HCT116 (cell line): ENCODE data around the gene LRRK1. TPM values are rescaled to one million over a fixed set of nuclear protein-coding genes. Genes with fewer than 3 reads are reported as not detected.

Source experiments
- ATAC-seq: fragments of 200-7000 bp; cut with Tn5 transposase; 2 replicates; pipeline ENCODE4 v1.9.1; 2020; ENCODE audit warnings: mild to moderate bottlenecking, moderate library complexity
- BruUV-seq: library from RNA; stranded (reverse); fragments of 400-500 nt; replicated peaks from 2 replicates; lab custom pipeline; 2021; lab: Mats Ljungman, UMichigan
- CTCF ChIA-PET: fragments of 300-600 bp; sonication (Branson Sonifier 250); formaldehyde crosslinking; loops from one replicate; lab custom pipeline; 2021; ENCODE audit warnings: antibody characterized with exemption; lab: Charles Lee
- POLR2A ChIA-PET: fragments of 300-600, 350-600 bp; sonication (Branson Sonifier 250); formaldehyde crosslinking; loops from one replicate; lab custom pipeline; 2021; ENCODE audit warnings: antibody characterized with exemption; lab: Charles Lee
- RAD21 ChIA-PET, 2 experiments: fragments of 300-600 bp; sonication (Branson Sonifier 250); formaldehyde crosslinking; loops; one replicate each; lab custom pipeline; 2023; ENCODE audit warnings: low total read pairs in 2 of 2; ENCODE audit not compliant: uncharacterized antibody in 2 of 2, unreplicated experiment in 2 of 2, low non-redundant PET in 1 of 2; lab: Charles Lee
- DNase-seq: peaks from one replicate; pipeline ENCODE4 v3.0.0-alpha.2; 2010; ENCODE audit warnings: low read depth, low spot score
- H2AFZ ChIP-seq: fragments of 200-600 bp; shearing (Covaris generic), sonication (generic); 2 replicates; pipeline ENCODE4 v1.6.1; 2017; ENCODE audit warnings: low read depth, mixed run types, mixed read lengths, antibody characterized with exemption, low read length; ENCODE audit not compliant: poor library complexity, severe bottlenecking
- H3K27ac ChIP-seq: 2 replicates; pipeline ENCODE4 v1.5.1; 2012; ENCODE audit warnings: low read depth, low read length
- H3K27me3 ChIP-seq: fragments of 200-600 bp; sonication (generic); 2 replicates; pipeline ENCODE4 v1.6.1; 2016; ENCODE audit warnings: mixed run types, low read length, mixed read lengths; ENCODE audit not compliant: insufficient read depth
- H3K36me3 ChIP-seq, 2 experiments: fragments of 200-500 bp in 1 of 2; fragments of 200-600 bp in 1 of 2; sonication (Bioruptor generic) in 1 of 2; sonication (generic) in 1 of 2; 2 replicates each; pipeline versions ENCODE4 v1.5.1 to v1.6.1; 2014 to 2016; ENCODE audit warnings: low read length in 2 of 2, inconsistent platforms in 1 of 2, mixed read lengths in 1 of 2, mixed run types in 1 of 2; ENCODE audit not compliant: insufficient read depth in 2 of 2, control insufficient read depth in 1 of 2
- H3K4me1 ChIP-seq, 2 experiments: fragments of 200-600 bp in 1 of 2; sonication (generic) in 1 of 2; 2 replicates each; pipeline versions ENCODE4 v1.5.1 to v1.6.1; 2012 to 2017; ENCODE audit warnings: low read length in 2 of 2, inconsistent platforms in 1 of 2, mild to moderate bottlenecking in 1 of 2, mixed read lengths in 1 of 2, mixed run types in 1 of 2, moderate library complexity in 1 of 2; ENCODE audit not compliant: insufficient read depth in 2 of 2, control insufficient read depth in 1 of 2
- H3K4me2 ChIP-seq: fragments of 200-600 bp; sonication (generic); 2 replicates; pipeline ENCODE4 v1.6.1; 2017; ENCODE audit warnings: mixed run types, low read length, mixed read lengths
- H3K4me3 ChIP-seq, 2 experiments: fragments of 200-600 bp in 1 of 2; sonication (generic) in 1 of 2; replicated peaks in 1 of 2; 2 replicates each; pipeline ENCODE4 v1.5.1; 2011 to 2016; ENCODE audit warnings: low read length in 2 of 2, control low read depth in 1 of 2, low read depth in 1 of 2, mild to moderate bottlenecking in 1 of 2, mixed read lengths in 1 of 2, mixed run types in 1 of 2
- H3K79me2 ChIP-seq: fragments of 200-600 bp; sonication (generic); 2 replicates; pipeline ENCODE4 v1.6.1; 2017; ENCODE audit warnings: mild to moderate bottlenecking, mixed run types, low read length, moderate library complexity, mixed read lengths; ENCODE audit not compliant: insufficient read depth
- H3K9ac ChIP-seq: fragments of 200-600 bp; sonication (generic); 2 replicates; pipeline ENCODE4 v1.6.1; 2016; ENCODE audit warnings: low read length, mixed read lengths
- H3K9me2 ChIP-seq: fragments of 200-600 bp; sonication (generic), shearing (Covaris generic); 2 replicates; pipeline ENCODE4 v1.6.1; 2017; ENCODE audit warnings: mixed run types, mild to moderate bottlenecking, moderate library complexity; ENCODE audit not compliant: insufficient read depth
- H3K9me3 ChIP-seq, 2 experiments: fragments of 200-500 bp in 1 of 2; fragments of 200-600 bp in 1 of 2; sonication (Bioruptor generic) in 1 of 2; sonication (generic) in 1 of 2; 2 replicates each; pipeline ENCODE4 v1.6.1; 2014 to 2017; ENCODE audit warnings: low read length in 2 of 2, mixed read lengths in 2 of 2, inconsistent platforms in 1 of 2, low read depth in 1 of 2, mild to moderate bottlenecking in 1 of 2, mixed run types in 1 of 2, moderate library complexity in 1 of 2; ENCODE audit not compliant: control insufficient read depth in 1 of 2, insufficient read depth in 1 of 2
- H4K20me1 ChIP-seq: fragments of 200-600 bp; sonication (generic), shearing (Covaris generic); 2 replicates; pipeline ENCODE4 v1.6.1; 2017; ENCODE audit warnings: mixed run types, mild to moderate bottlenecking, moderate library complexity; ENCODE audit not compliant: insufficient read depth
- ATF3 ChIP-seq: IDR thresholded peaks from 2 replicates; pipeline ENCODE4 v1.6.1; 2012
- CEBPB ChIP-seq: IDR thresholded peaks from 2 replicates; pipeline ENCODE4 v1.6.1; 2012; ENCODE audit warnings: low read depth
- CTCF ChIP-seq, 3 experiments: fragments of 200-600 bp in 1 of 3; sonication (generic) in 1 of 3; IDR thresholded peaks in 2 of 3; conservative IDR thresholded peaks in 1 of 3; 2 replicates each; pipeline ENCODE4 v1.5.1; 2012 to 2017; ENCODE audit warnings: low read depth in 2 of 3, low read length in 2 of 3, antibody characterized with exemption in 1 of 3, borderline replicate concordance in 1 of 3, control low read depth in 1 of 3, mild to moderate bottlenecking in 1 of 3, mixed read lengths in 1 of 3, mixed run types in 1 of 3, moderate library complexity in 1 of 3; ENCODE audit not compliant: insufficient read depth in 1 of 3
- EGR1 ChIP-seq: IDR thresholded peaks from 2 replicates; pipeline ENCODE4 v1.6.1; 2012; ENCODE audit warnings: low read depth
- JUND ChIP-seq: IDR thresholded peaks from 2 replicates; pipeline ENCODE4 v1.6.1; 2012
- POLR2AphosphoS5 ChIP-seq: IDR thresholded peaks from 2 replicates; pipeline ENCODE4 v1.6.1; 2011; ENCODE audit warnings: mild to moderate bottlenecking, low read depth, low read length, moderate library complexity
- RAD21 ChIP-seq: IDR thresholded peaks from 2 replicates; pipeline ENCODE4 v1.6.1; 2012; ENCODE audit warnings: low read depth, mild to moderate bottlenecking
- REST ChIP-seq: IDR thresholded peaks from 2 replicates; pipeline ENCODE4 v1.6.1; 2012; ENCODE audit warnings: low read depth
- SIN3A ChIP-seq: IDR thresholded peaks from 2 replicates; pipeline ENCODE4 v1.6.1; 2012; ENCODE audit warnings: low read depth
- SP1 ChIP-seq: IDR thresholded peaks from 2 replicates; pipeline ENCODE4 v1.6.1; 2012; ENCODE audit warnings: low read depth
- SRF ChIP-seq: IDR thresholded peaks from 2 replicates; pipeline ENCODE4 v1.6.1; 2012; ENCODE audit warnings: low read depth
- TCF7L2 ChIP-seq: IDR thresholded peaks from 2 replicates; pipeline ENCODE4 v1.7.0; 2011; ENCODE audit warnings: borderline replicate concordance, inconsistent platforms; ENCODE audit not compliant: insufficient read depth, insufficient read length; ENCODE audit errors: extremely low read depth
- YY1 ChIP-seq: IDR thresholded peaks from 2 replicates; pipeline ENCODE4 v1.6.1; 2011; ENCODE audit warnings: low read length, low read depth, moderate library complexity, mild to moderate bottlenecking; ENCODE audit not compliant: insufficient replicate concordance; ENCODE audit errors: extremely low read depth
- ZBTB33 ChIP-seq: IDR thresholded peaks from 2 replicates; pipeline ENCODE4 v1.6.1; 2011; ENCODE audit warnings: mild to moderate bottlenecking, low read length, moderate library complexity; ENCODE audit not compliant: insufficient replicate concordance; ENCODE audit errors: extremely low read depth
- ZFX ChIP-seq: fragments of 450-650 bp; IDR thresholded peaks from 2 replicates; pipeline ENCODE4 v1.6.1; 2017
- ZNF274 ChIP-seq: fragments of 200-500 bp; sonication (Bioruptor generic); IDR thresholded peaks from 2 replicates; pipeline ENCODE4 v1.6.1; 2014; ENCODE audit warnings: mild to moderate bottlenecking, low read depth, low read length, inconsistent platforms
- intact Hi-C: fragments of 100-400 bp; cut with micrococcal nuclease; formaldehyde crosslinking; loops from 2 replicates; pipeline ENCODE4 v1.10.0; 2022
- total RNA-seq: library from RNA; stranded (reverse); gene quantifications from one replicate; pipeline ENCODE4 v1.2.1, GENCODE V29; 2021; ENCODE audit not compliant: unreplicated experiment

Gene LRRK1
- total RNA-seq, 1 experiment from 2014 or later: 21.6 TPM

GRCh38 chr15:100899601-100900000, 19.6 kb upstream of the LRRK1 start:
- Histone ChIP-seq H3K9ac (no peak overlapping the region), H3K4me2 (no peak overlapping the region), H3K27me3 (no peaks in the 10 kb centered on the region), H3K9me2 (no peaks in the 10 kb centered on the region), H3K9me3 (no peaks in the 10 kb centered on the region), H3K27ac (no peak overlapping the region), H3K4me1 (no peaks in the 10 kb centered on the region), H2AFZ (no peak overlapping the region), H3K79me2 (peaks cover 67% of the 10 kb centered on the region; the same call in 1 of the 2 replicates), H4K20me1 (peaks cover 9% of the 10 kb centered on the region; the same call in 1 of the 2 replicates), H3K36me3 (peaks cover 33 to 94% of the 10 kb centered on the region in 2 experiments), H3K4me3 (no peak overlapping the region)
- DNase-seq (no peak), ATAC-seq (no peak)
- ChIA-PET POLR2A (no interaction called here), RAD21 (no interaction called here), CTCF (no interaction called here)
- TF ChIP-seq CEBPB: no peak
- TF ChIP-seq TCF7L2: no peak
- TF ChIP-seq REST: no peak
- TF ChIP-seq ZFX: no peak
- no peak for TF ChIP-seq CTCF (IDR thresholded peaks at IDR 0.05 in 2 of 3, conservative IDR thresholded peaks at IDR 0.05 in 1 of 3; ENCODE audit: borderline replicate concordance in 1 of 3, insufficient read depth in 1 of 3, low read depth in 2 of 3, low read length in 2 of 3)
- TF ChIP-seq YY1: no peak
- TF ChIP-seq SRF: no peak
- no peak for TF ChIP-seq ATF3
- TF ChIP-seq ZNF274: no peak
- no peak for TF ChIP-seq ZBTB33
- TF ChIP-seq RAD21: no peak
- no peak for TF ChIP-seq SP1
- no peak for TF ChIP-seq JUND
- no peak for TF ChIP-seq SIN3A
- TF ChIP-seq EGR1: no peak
- no peak for TF ChIP-seq POLR2AphosphoS5
- intact Hi-C loops: no loop called here
- no TSS peak for BruUV-seq
